GM12865 (cell line): ENCODE measurements around the gene HES2.
"Not testable (repeated sequence)": the region's sequence is repeated elsewhere in the genome, so short reads cannot be mapped to it uniquely, and the experiment has no call there.

ENCODE experiments used
- DNase-seq: peaks from one replicate; pipeline ENCODE4 v3.0.0; 2010; ENCODE audit warnings: low read depth
- H3K4me3 ChIP-seq: 2 replicates; pipeline ENCODE4 v1.5.1; 2011; ENCODE audit warnings: mild to moderate bottlenecking, low read depth, low read length, control low read depth
- CTCF ChIP-seq: IDR thresholded peaks from 2 replicates; pipeline ENCODE4 v1.5.1; 2011; ENCODE audit warnings: low read length, control low read depth, low read depth, inconsistent platforms; ENCODE audit not compliant: insufficient read depth; ENCODE audit errors: missing control alignments

The HES2 gene

GRCh38 chr1:6461051-6461530, 41.4 kb upstream of the HES2 start:
- no peak for DNase-seq

GRCh38 chr1:6460301-6461050, 40.8 kb upstream of the HES2 start:
- no peak for TF ChIP-seq CTCF
- H3K4me3 ChIP-seq, result peak overlapping the region; percentile 20
- peak; percentile 38 for DNase-seq

More at GRCh38 chr1:6461051-6461530, 41.4 kb upstream of the HES2 start:
- TF ChIP-seq CTCF, result no peak
- H3K4me3 ChIP-seq, result no peak overlapping the region

- no peak for TF ChIP-seq CTCF
- no peak for DNase-seq
- H3K4me3 ChIP-seq, result no peak overlapping the region
Measured at GRCh38 chr1:6459850-6460265, 40.1 kb upstream of the HES2 start.

GRCh38 chr1:6456800-6457466, 37.2 kb upstream of the HES2 start:
- DNase-seq, result no peak
- no peak overlapping the region for H3K4me3 ChIP-seq
- no peak for TF ChIP-seq CTCF

- not testable (repeated sequence) for DNase-seq, H3K4me3 ChIP-seq
Measured at GRCh38 chr1:6455752-6456520, 36.2 kb upstream of the HES2 start.

- H3K4me3 ChIP-seq, result no peak overlapping the region
- TF ChIP-seq CTCF, result no peak
- DNase-seq, result peak; percentile 32
Measured at GRCh38 chr1:6454856-6455751, 35.4 kb upstream of the HES2 start.

- H3K4me3 ChIP-seq, DNase-seq: not testable (repeated sequence)
Measured at GRCh38 chr1:6453895-6454855, 34.5 kb upstream of the HES2 start.
